ENCODE measurements around the gene CAPRIN1.
A peak's percentile ranks its signal among the peaks of the same experiment; 100 is the strongest.
"Not testable (repeated sequence)": the region's sequence is repeated elsewhere in the genome, so short reads cannot be mapped to it uniquely, and the experiment has no call there.

Gene CAPRIN1

GRCh38 chr11:34050581-34051348, 766 bp upstream of the CAPRIN1 start:
- DNase-seq (ENCODE audit: low read depth) = peak; percentile 26

GRCh38 chr11:34052036-34052607, 591 bp downstream of the CAPRIN1 start:
- DNase-seq (ENCODE audit: low read depth) = peak; percentile 87

GRCh38 chr11:34052608-34053160, 1.2 kb downstream of the CAPRIN1 start:
- DNase-seq (ENCODE audit: low read depth) = peak; percentile 16

- peak; percentile 81 for DNase-seq (ENCODE audit: low read depth)
Observed at GRCh38 chr11:34053161-34053686, 1.7 kb downstream of the CAPRIN1 start.

GRCh38 chr11:34054351-34054750, 2.8 kb downstream of the CAPRIN1 start:
- not testable (repeated sequence) for DNase-seq (ENCODE audit: low read depth)

- no peak for DNase-seq (ENCODE audit: low read depth)
Observed at GRCh38 chr11:34055218-34056000, 3.9 kb downstream of the CAPRIN1 start.

GRCh38 chr11:34056672-34057071, 5.1 kb downstream of the CAPRIN1 start:
- no peak for DNase-seq (ENCODE audit: low read depth)

GRCh38 chr11:34063061-34063795, 11.7 kb downstream of the CAPRIN1 start:
- DNase-seq (ENCODE audit: low read depth) = no peak

GRCh38 chr11:34064291-34064690, 12.8 kb downstream of the CAPRIN1 start:
- no peak for DNase-seq (ENCODE audit: low read depth)

GRCh38 chr11:34065505-34066203, 14.1 kb downstream of the CAPRIN1 start:
- peak; percentile 73 for DNase-seq (ENCODE audit: low read depth)

GRCh38 chr11:34066766-34067165, 15.2 kb downstream of the CAPRIN1 start:
- DNase-seq (ENCODE audit: low read depth) = peak; percentile 50

- DNase-seq (ENCODE audit: low read depth) = no peak
Observed at GRCh38 chr11:34067383-34068065, 16.0 kb downstream of the CAPRIN1 start.

GRCh38 chr11:34068111-34068510, 16.6 kb downstream of the CAPRIN1 start:
- peak; percentile 78 for DNase-seq (ENCODE audit: low read depth)

- not testable (repeated sequence) for DNase-seq (ENCODE audit: low read depth)
Observed at GRCh38 chr11:34071306-34071705, 19.8 kb downstream of the CAPRIN1 start.

GRCh38 chr11:34072041-34072440, 20.5 kb downstream of the CAPRIN1 start:
- DNase-seq (ENCODE audit: low read depth) = no peak

GRCh38 chr11:34072832-34073231, 21.3 kb downstream of the CAPRIN1 start:
- DNase-seq (ENCODE audit: low read depth) = peak; percentile 44

GRCh38 chr11:34074391-34074790, 22.9 kb downstream of the CAPRIN1 start:
- DNase-seq (ENCODE audit: low read depth) = no peak

- peak; percentile 73 for DNase-seq (ENCODE audit: low read depth)
Observed at GRCh38 chr11:34075178-34075820, 23.8 kb downstream of the CAPRIN1 start.

GRCh38 chr11:34080609-34081008, 29.1 kb downstream of the CAPRIN1 start:
- DNase-seq (ENCODE audit: low read depth) = no peak

- no peak for DNase-seq (ENCODE audit: low read depth)
Observed at GRCh38 chr11:34084637-34085036, 33.1 kb downstream of the CAPRIN1 start.

Data from iris pigment epithelial cell (primary cell).